ENCODE measurements around the gene INPP5D.

INPP5D gene

DNA sequence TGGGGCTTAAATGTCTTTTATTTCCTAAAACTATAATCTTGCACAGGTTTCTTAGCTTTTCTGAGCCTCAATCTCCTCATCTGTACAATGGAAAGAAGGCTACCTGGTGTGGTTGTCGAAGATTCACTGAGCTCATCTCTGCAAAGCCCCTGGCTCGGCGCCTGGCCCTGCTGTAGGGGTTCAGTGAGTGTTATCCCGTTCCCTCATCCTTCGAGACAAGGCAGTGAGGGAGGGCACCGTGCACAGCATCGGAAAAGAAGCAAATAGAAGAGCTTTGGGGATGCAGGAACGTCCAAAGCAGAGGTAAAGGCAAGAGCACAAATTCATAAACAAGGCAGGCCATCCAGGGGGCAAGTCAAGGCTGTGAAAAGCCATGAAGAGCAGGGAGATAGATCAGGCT, 150.1 kb downstream of the INPP5D start:
- Mint-ChIP-seq H3K36me3 (no peaks in the 10 kb centered on the region), H3K27me3 (no peaks in the 10 kb centered on the region), H3K4me3 (no peak overlapping the region), H3K27ac (no peak overlapping the region), H3K4me1 (peaks cover 11% of the 10 kb centered on the region), H3K9me3 (no peaks in the 10 kb centered on the region)

DNA sequence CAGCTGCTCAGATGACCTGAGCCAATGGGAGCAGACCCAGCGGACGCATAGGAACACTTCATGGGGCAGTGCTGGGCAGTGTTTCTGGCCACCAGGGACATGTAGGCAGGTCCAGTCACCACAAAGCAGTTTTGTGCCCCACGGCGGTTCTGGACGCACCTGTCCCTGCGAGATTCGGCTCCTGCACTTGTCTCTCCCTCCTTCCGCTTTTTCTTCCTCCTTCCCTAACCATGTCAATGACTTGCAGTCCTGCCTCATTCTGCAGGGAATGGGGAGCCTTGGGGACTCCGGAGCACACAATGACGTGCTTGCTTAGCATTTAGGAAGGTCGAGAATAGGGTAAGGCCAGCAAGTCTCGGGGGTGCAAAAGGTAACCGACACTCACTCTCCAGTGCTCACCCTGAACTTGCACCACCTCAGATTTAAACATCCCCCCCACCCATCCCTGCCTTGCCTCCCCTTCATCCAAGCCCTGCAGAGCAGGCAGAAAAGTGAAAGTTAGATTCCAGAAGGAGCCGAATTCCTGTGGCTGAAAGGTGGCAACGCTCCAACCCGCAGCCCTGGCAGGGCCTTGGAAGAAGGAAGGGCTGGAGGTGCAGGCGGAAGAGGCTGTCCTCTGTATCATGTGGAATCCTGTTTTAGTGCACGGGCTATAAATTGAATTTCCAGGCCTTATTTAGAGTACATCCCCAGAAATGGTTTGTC, 150.9 kb downstream of the INPP5D start:
- Mint-ChIP-seq H3K27ac (peak overlapping the region; percentile 21), H3K4me1 (peaks cover 11% of the 10 kb centered on the region), H3K4me3 (no peak overlapping the region), H3K9me3 (no peaks in the 10 kb centered on the region), H3K36me3 (no peaks in the 10 kb centered on the region), H3K27me3 (no peaks in the 10 kb centered on the region)

DNA sequence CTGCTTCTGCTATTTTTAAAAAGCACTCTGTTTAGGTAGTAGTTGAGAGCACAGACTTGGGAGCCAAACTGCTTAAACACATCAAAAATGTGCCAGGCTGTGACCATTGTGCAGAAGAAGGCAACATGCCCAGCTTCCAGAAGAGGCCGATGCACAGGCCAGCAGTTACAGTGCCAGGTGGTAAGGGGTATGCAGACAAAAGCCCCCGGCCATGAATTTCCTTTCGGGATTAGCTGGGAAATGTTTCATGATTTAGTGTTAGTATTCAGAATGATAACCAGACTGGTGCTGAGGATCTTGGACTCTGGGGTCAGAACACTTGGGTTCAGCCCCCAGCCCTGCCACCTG, 151.4 kb downstream of the INPP5D start:
- Mint-ChIP-seq H3K27ac (no peak overlapping the region), H3K36me3 (no peaks in the 10 kb centered on the region), H3K27me3 (no peaks in the 10 kb centered on the region), H3K4me1 (peaks cover 11% of the 10 kb centered on the region), H3K4me3 (no peak overlapping the region), H3K9me3 (no peaks in the 10 kb centered on the region)

DNA sequence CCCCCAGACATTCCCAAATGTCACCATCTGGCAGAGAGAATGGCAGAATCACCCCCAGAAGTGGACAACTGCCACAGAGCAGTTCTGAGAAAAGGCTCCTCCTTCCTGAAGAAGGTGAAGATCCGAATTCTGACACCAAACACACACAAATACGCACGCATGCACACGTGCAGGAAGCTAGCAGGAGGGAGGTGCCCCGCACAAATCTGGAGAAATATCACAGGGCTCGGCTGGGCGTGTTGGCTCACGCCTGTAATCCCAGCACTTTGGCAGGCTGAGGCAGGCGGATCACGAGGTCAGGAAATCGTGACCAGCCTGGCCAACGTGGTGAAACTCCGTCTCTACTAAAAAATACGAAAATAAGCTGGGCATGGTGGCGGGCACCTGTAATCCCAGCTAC, 152.9 kb downstream of the INPP5D start:
- Mint-ChIP-seq H3K9me3 (no peaks in the 10 kb centered on the region), H3K36me3 (no peaks in the 10 kb centered on the region), H3K4me3 (no peak overlapping the region), H3K27me3 (no peaks in the 10 kb centered on the region), H3K4me1 (peaks cover 8% of the 10 kb centered on the region), H3K27ac (no peak overlapping the region)

DNA sequence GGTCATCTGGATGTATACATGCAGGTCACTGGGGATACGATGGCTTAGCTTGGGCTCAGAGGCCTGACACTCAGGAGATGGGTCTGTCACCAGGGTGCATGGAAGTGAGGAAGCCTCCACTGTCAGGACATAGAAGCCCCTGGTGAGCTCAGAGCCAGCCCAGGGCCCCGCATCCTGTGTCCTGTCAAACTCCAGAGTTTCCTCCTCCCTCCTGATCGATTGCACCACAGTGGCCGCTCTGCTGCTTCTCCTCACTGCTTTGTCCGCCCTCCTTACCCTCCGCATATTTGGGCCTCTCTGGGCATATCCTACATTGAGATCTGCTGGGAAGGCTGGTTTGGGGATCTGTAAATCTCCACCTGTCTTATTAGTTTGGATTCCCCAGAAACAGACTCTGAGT, 153.8 kb downstream of the INPP5D start:
- no peak overlapping the region for H3K27ac Mint-ChIP-seq
- no peaks in the 10 kb centered on the region for H3K27me3 Mint-ChIP-seq
- no peak overlapping the region for H3K4me3 Mint-ChIP-seq
- peaks cover 7% of the 10 kb centered on the region for H3K4me1 Mint-ChIP-seq
- H3K36me3 Mint-ChIP-seq: no peaks in the 10 kb centered on the region
- H3K9me3 Mint-ChIP-seq: no peaks in the 10 kb centered on the region

DNA sequence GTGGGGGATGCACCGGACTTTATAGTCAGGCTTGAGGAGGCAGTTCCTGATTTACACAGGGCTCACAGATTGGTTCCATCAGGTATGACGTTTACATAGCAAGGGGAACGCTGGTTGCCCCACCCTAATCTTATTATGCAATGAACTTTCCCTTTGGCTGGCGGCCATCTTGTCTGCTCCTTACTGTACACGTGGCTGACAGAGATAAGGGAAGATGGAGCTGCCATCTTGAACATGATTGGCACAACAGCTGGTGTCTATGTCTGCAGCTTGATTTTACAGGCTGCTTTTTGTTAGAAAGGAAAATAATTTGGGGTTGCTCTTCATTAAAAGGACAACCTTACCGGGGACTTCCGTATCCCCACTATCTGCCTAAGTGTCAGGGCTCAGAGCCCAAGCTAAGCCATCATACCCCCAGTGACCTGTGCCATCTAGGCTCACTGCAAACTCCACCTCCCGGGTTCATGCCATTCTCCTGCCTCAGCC, 157.8 kb downstream of the INPP5D start:
- no peaks in the 10 kb centered on the region for H3K27me3 Mint-ChIP-seq
- no peaks in the 10 kb centered on the region for H3K36me3 Mint-ChIP-seq
- H3K4me1 Mint-ChIP-seq: no peaks in the 10 kb centered on the region
- H3K9me3 Mint-ChIP-seq: no peaks in the 10 kb centered on the region
- no peak overlapping the region for H3K27ac Mint-ChIP-seq
- H3K4me3 Mint-ChIP-seq: no peak overlapping the region

DNA sequence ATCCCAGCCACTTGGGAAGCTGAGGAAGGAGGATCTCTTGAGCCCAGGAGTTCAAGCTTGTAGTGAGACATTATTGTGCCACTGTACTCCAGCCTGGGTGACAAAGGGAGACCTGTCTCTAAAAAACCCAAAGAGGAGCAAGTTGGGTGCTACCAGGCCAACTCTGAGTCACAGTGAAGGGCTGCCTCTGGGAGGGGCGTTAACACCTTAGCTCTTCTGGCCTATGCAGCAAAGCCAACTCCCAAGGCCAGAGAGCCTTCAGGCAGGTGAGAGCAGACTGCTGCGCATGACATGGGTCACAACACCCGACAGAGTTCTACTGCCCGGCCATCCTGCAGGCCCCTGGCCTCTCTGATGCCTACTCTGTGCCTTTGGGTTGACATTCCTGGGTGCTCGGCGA, 158.7 kb downstream of the INPP5D start:
- no peaks in the 10 kb centered on the region for H3K36me3 Mint-ChIP-seq
- no peaks in the 10 kb centered on the region for H3K9me3 Mint-ChIP-seq
- H3K4me3 Mint-ChIP-seq: no peak overlapping the region
- no peaks in the 10 kb centered on the region for H3K4me1 Mint-ChIP-seq
- no peak overlapping the region for H3K27ac Mint-ChIP-seq
- no peaks in the 10 kb centered on the region for H3K27me3 Mint-ChIP-seq

DNA sequence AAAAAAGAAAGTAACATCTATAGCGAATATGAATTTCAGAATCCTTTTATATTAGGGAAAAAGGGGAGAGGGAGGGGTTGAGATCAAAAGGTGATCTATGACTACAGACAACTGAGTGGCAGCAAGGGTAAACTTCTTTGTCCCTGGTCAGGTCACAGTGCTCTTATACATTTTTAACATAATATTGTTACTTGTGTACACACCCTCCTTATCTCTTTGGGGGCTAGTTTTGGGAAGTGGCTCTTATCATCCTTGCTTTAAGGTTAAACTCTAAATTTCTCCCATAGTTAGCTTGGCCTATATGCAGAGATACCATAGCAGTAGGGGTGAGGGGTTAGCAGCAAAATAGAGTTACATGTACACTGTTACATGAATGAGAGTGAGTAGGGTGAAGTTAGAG, 159.7 kb downstream of the INPP5D start:
- Mint-ChIP-seq H3K27ac (no peak overlapping the region), H3K4me3 (no peak overlapping the region), H3K9me3 (no peaks in the 10 kb centered on the region), H3K36me3 (no peaks in the 10 kb centered on the region), H3K27me3 (no peaks in the 10 kb centered on the region), H3K4me1 (no peaks in the 10 kb centered on the region)

DNA sequence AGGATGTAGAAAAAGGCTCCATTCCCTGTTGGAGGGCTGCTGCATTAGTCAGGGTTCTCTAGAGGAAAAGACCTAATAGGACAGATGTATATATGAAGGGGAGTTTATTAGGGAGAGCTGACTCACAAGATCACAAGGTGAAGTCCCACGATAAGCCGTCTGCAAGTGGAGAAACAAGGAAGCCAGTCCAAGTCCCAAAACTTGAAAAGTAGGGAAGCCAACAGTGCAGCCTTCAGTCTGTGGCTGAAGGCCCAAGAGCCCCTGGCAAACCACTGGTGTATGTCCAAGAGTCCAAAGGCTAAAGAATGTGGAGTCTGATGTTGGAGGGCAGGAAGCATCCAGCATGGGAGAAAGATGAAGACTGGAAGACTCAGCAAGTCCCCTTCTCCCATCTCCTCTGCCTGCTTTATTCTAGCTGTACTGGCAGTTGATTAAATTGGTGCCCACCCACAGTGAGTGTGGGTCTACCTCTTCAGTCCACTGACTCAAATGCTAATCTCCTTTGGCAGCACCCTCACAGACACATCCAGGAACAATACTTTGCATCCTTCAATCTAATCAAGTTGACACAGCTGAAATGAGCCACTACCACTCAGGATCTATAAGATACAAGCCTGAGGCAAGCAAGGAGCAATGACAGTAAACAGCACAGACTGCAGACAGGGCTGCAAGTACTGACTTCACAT, 161.4 kb downstream of the INPP5D start:
- no peaks in the 10 kb centered on the region for H3K9me3 Mint-ChIP-seq
- H3K36me3 Mint-ChIP-seq: peaks cover 2% of the 10 kb centered on the region
- H3K4me3 Mint-ChIP-seq: no peak overlapping the region
- peaks cover 4% of the 10 kb centered on the region for H3K4me1 Mint-ChIP-seq
- no peaks in the 10 kb centered on the region for H3K27me3 Mint-ChIP-seq
- no peak overlapping the region for H3K27ac Mint-ChIP-seq

DNA sequence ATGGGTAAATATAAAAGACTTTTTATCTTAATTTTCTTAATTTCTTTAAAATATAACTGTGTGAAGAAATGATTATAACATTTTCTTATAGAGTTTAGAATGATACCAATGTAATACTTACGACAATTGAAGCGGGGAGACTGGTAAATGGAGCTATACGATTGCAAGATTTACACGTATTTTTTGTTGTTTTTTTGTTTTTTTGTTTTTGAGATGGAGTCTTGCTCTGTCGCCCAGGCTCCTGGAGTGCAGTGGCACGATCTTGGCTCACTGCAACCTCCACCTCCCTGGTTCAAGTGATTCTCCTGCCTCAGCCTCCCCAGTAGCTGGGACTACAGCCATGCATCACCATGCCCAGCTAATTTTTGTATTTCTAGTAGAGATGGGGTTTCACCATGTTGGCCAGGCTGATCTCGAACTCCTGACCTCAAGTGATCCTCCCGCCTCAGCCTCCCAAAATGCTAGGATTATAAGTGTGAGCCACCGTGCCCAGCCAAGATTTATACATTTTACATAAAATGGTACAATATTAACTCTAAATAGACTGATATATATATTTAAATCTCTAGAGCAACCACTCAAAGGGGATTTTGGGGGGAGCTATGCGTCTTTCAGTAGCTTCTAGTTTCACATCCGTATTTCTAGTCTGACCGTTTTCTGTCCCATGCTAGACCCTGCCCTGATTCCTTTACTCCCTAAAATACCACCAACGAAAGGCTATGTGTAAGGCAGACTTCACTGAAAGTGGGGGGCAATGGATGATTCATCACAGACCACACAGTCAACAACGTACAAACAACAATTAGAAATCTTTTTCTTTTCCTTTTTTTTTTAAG, 163.1 kb downstream of the INPP5D start:
- H3K36me3 Mint-ChIP-seq: peaks cover 2% of the 10 kb centered on the region

DNA sequence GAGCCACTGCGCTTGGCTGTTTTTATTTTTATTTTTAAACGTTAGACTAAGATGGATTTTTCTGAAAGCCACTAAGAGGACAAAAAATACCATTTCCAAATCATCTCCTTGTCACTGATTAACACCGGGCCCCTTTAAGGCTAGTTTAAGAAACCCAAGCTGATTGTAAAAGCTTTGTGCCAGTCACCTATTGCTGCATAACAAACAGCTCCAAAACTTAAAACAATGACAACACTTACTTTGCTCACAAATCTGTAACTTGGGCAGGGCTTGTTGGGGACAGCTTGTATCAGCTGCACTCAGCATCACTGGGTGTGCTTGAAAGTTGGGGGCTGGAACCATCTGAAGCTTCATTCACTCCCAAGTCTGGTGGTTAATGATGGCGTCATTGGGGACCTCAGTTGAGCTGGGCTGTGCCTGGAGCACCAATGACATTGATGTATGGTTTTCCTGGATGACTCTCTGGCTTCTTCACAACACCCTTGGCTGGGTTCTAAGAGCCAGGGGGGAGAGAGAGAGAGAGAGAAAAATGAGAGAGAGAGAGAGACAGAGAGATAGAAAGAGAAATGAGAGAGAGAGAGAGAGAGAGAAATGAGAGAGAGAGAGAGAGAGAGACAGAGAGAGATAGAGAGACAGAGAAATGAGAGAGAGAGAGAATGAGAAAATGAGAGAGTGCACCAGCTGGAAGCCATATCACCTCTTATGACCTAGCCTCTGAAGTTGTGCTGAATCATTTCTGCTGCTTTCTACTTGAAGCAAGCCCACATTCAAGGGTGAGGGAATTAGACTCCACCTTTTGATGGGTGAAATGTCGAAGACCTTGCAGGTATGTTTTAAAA, 165.3 kb downstream of the INPP5D start:
- Mint-ChIP-seq H3K4me1 (peaks cover 4% of the 10 kb centered on the region), H3K9me3 (no peaks in the 10 kb centered on the region), H3K36me3 (peaks cover 2% of the 10 kb centered on the region), H3K4me3 (no peak overlapping the region), H3K27ac (no peak overlapping the region), H3K27me3 (no peaks in the 10 kb centered on the region)

More for the DNA sequence above, 163.1 kb downstream of the INPP5D start:
- no peak overlapping the region for H3K4me3 Mint-ChIP-seq
- peaks cover 4% of the 10 kb centered on the region for H3K4me1 Mint-ChIP-seq
- H3K9me3 Mint-ChIP-seq: no peaks in the 10 kb centered on the region
- no peaks in the 10 kb centered on the region for H3K27me3 Mint-ChIP-seq
- H3K27ac Mint-ChIP-seq: no peak overlapping the region

DNA sequence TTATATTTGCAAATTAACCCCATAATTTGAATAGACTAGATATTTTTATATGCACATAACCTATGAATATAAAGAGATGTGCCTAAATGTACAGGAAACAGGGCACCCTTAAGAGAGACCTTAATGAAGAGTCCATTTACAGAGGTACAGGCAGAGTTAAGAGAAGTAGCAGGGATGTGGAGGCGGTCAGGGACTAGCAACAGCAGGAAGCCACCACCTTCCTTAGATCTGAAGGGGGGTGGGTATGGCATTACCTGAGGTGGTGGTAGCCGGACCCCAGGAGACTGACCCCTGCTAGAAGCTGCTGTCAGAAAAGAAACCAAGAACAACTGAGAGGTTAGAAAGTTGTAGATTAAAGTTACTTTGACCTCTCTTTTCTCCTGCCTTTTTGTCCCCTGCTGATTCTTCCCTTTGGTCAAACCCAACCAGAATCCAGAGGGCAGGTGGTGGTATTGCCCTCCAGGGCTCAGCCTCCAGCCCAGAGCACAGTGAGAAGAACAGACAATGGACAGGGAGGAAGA, 166.4 kb downstream of the INPP5D start:
- H3K4me3 Mint-ChIP-seq: no peak overlapping the region
- no peaks in the 10 kb centered on the region for H3K9me3 Mint-ChIP-seq
- no peaks in the 10 kb centered on the region for H3K27me3 Mint-ChIP-seq
- H3K4me1 Mint-ChIP-seq: peaks cover 8% of the 10 kb centered on the region
- H3K36me3 Mint-ChIP-seq: peaks cover 2% of the 10 kb centered on the region
- H3K27ac Mint-ChIP-seq: no peak overlapping the region

DNA sequence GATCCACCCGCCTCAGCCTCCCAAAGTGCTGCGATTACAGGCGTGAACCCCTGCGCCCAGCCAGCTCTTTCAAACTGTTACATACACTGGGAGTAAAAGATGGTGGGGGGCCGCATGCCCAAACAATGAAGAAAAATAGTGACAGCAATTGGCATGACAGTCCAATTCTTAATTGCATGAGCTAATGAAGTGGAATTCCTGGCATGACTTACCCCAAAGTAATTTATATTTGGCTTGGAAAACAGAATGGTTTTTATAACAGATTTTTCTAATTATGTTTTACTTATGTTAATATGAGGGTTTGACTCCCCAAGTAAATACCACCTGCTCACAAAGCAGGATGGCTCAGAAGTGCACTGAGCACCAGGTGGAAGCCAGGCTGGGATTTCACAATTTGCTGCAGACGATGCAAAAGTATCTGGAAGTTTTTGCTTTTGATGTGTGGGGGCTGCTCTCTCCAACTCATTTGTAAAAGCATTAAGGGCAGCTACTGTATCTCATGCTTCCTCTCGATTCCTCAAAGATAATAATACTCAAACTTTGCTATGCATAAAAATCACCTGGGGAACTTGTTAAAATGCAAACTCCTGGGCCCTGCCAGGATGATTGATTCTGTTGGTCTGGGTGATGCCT, 167.3 kb downstream of the INPP5D start:
- Mint-ChIP-seq H3K36me3 (peaks cover 2% of the 10 kb centered on the region), H3K27me3 (no peaks in the 10 kb centered on the region), H3K4me3 (no peak overlapping the region), H3K27ac (peak overlapping the region; percentile 8), H3K4me1 (peaks cover 8% of the 10 kb centered on the region), H3K9me3 (no peaks in the 10 kb centered on the region)

DNA sequence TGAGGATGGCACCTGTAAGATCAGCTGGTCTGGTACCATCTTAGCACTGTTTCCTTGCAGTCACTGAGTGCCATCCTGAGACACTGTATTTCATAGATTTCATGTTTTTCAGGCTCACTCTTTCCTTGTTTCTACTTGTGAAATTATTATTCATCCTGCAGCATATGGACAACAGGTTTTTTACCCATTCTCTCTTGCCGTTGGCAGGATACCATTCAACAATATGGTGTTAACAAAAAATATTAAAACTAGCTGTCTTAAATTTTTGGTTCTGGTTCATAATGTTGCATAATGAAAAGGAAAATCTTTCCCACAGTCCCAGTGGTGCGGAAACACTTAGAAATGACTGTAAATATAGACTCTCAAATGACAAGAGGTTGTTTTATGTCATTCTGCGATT, 168.2 kb downstream of the INPP5D start:
- Mint-ChIP-seq H3K4me3 (no peak overlapping the region), H3K36me3 (peaks cover 2% of the 10 kb centered on the region), H3K27ac (no peak overlapping the region), H3K27me3 (no peaks in the 10 kb centered on the region), H3K4me1 (peaks cover 8% of the 10 kb centered on the region), H3K9me3 (no peaks in the 10 kb centered on the region)

All from activated naive CD4-positive, alpha-beta T cell treated with anti-CD3 and anti-CD28 coated beads, Interleukin-2, amount 50 U/mL, for 24 hours (primary cell).